ENCODE measurements around the gene TIMM9.
A peak's percentile ranks its signal among the peaks of the same experiment; 100 is the strongest.
"Not testable (repeated sequence)": the region's sequence is repeated elsewhere in the genome, so short reads cannot be mapped to it uniquely, and the experiment has no call there.

The TIMM9 gene

GRCh38 chr14:58397156-58397555 is 30.2 kb downstream of the TIMM9 start:
- no peak for DNase-seq

- peak; percentile 73 for DNase-seq
These were observed 31.2 kb downstream of the TIMM9 start, which contains the start of gene TOMM20L for GRCh38 chr14:58395812-58396788. Gene TOMM20L (plus strand): TSS chr14:58395930. CDS start chr14:58395958, 28 bp downstream.

- no peak for DNase-seq
These were observed 31.8 kb downstream of the TIMM9 start for GRCh38 chr14:58395562-58395811.

- DNase-seq, result no peak
These were observed 36.5 kb downstream of the TIMM9 start for GRCh38 chr14:58390830-58391229.

DNA sequence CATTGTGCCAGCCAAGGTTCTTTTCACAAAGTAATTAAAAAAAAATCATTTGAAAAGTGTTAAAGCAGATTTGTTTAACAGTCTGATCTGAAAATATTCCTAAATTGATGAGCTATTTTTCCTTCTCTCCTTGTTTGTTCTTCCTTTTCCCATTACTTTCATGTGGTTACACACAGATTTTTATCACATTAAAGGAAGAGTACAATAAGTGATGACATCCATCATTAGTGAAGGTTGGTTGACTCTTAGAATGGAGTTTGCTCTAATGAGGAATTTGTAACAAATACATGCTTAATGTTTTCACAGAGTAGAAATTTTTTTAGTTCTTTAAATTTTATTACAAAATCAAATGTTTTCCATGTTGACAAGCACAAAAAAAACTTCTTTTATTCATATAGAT is 50.5 kb downstream of the TIMM9 start:
- no peak for DNase-seq

DNA sequence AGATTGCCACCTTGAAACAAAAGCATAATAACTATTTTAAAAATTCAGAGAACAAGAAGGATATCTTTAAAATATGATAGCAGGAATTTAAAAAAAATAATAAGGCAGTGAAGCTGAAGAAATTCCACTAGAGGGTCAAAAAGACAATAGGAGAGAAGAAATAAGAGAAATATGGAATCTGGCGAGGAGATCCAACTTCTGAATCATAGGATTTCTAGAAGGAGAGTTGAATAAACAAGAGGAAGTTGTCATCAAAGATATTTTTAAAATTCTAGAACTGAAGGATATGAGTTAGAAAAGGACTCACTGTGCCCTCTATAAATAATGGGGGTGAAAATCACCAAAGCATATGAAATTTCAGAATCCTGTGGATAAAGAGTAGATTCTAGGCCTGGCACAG is 58.4 kb downstream of the TIMM9 start:
- no peak for DNase-seq

- DNase-seq, result no peak
These were observed 60.0 kb downstream of the TIMM9 start for GRCh38 chr14:58367296-58367695.

- no peak for DNase-seq
These were observed 63.0 kb downstream of the TIMM9 start for GRCh38 chr14:58364316-58364715.

- DNase-seq, result peak; percentile 62
These were observed 64.4 kb downstream of the TIMM9 start for GRCh38 chr14:58362798-58363412.

DNA sequence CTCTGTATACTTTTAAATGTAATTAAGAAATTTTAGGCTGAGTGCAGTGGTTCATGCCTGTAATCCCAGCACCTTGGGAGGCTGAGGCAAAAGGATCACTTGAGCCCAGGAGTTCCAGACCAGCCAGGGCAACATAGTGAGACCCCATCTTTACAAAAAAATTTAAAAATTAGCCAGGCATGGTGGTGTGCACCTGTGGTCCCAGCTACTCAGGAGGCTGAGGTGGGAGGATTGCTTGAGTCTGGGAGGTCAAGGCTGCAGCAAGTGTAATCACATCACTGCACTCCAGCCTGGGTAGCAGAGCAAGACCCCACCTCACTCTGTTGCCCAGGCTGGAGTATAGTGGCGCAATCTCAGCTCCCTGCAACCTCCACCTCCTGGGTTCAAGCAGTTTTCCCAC is 65.1 kb downstream of the TIMM9 start:
- not testable (repeated sequence) for DNase-seq

All from NCI-H1105 treated with DMSO at 0.1 percent for 48 hours (cell line).